Smooth muscle cell (in vitro differentiated cells): ENCODE results near the gene ADGRG7. TPM values are rescaled to one million over a fixed set of nuclear protein-coding genes. Genes with fewer than 3 reads are reported as not detected.

Source experiments
- DNase-seq: peaks from one replicate; lab custom pipeline; 2025; ENCODE audit not compliant: unreplicated experiment; lab: John Stamatoyannopoulos, UW
- H2AFZ ChIP-seq: fragments of 200-600 bp; sonication (generic); 2 replicates; pipeline ENCODE4 v1.6.0; 2016; ENCODE audit warnings: antibody characterized with exemption, low read depth, mild to moderate bottlenecking
- H3F3A ChIP-seq: fragments of 200-600 bp; sonication (generic); 2 replicates; pipeline ENCODE4 v1.6.0; 2017; ENCODE audit warnings: antibody characterized with exemption, low read depth
- H3K27ac ChIP-seq: fragments of 200-600 bp; sonication (generic); 2 replicates; pipeline ENCODE4 v1.5.1; 2016; ENCODE audit warnings: low read depth, mild to moderate bottlenecking
- H3K27me3 ChIP-seq: fragments of 200-600 bp; sonication (generic); 2 replicates; pipeline ENCODE4 v1.6.1; 2016; ENCODE audit warnings: low read depth, mild to moderate bottlenecking
- H3K36me3 ChIP-seq: fragments of 200-600 bp; sonication (generic); 2 replicates; pipeline ENCODE4 v1.5.1; 2016; ENCODE audit warnings: low read depth
- H3K4me1 ChIP-seq: fragments of 200-600 bp; sonication (generic); 2 replicates; pipeline ENCODE4 v1.5.1; 2016; ENCODE audit warnings: low read depth
- H3K4me2 ChIP-seq: fragments of 200-600 bp; sonication (generic); 2 replicates; pipeline ENCODE4 v1.6.0; 2016; ENCODE audit warnings: mild to moderate bottlenecking
- H3K4me3 ChIP-seq: fragments of 200-600 bp; sonication (generic); 2 replicates; pipeline ENCODE4 v1.5.1; 2016; ENCODE audit warnings: mild to moderate bottlenecking
- H3K79me2 ChIP-seq: fragments of 200-600 bp; sonication (generic); 2 replicates; pipeline ENCODE4 v1.6.0; 2016; ENCODE audit warnings: low read depth, mild to moderate bottlenecking
- H3K9ac ChIP-seq: fragments of 200-600 bp; sonication (generic); 2 replicates; pipeline ENCODE4 v1.6.0; 2016; ENCODE audit warnings: low read depth
- H3K9me3 ChIP-seq: fragments of 200-600 bp; sonication (generic); replicated peaks from 2 replicates; pipeline ENCODE4 v1.5.1; 2016; ENCODE audit warnings: low read depth
- H4K20me1 ChIP-seq: fragments of 200-600 bp; sonication (generic); 2 replicates; pipeline ENCODE4 v1.6.0; 2016; ENCODE audit warnings: low read depth
- CTCF ChIP-seq: fragments of 200-600 bp; sonication (generic); IDR thresholded peaks from 2 replicates; pipeline ENCODE4 v1.5.1; 2017; ENCODE audit warnings: borderline replicate concordance, mild to moderate bottlenecking, antibody characterized with exemption; ENCODE audit not compliant: insufficient read depth, poor library complexity, severe bottlenecking
- WGBS: methylation state at CpG from one replicate; pipeline ENCODE4 v1.1.7; 2016; ENCODE audit warnings: low lambda C conversion rate; 5-methylcytosine and 5-hydroxymethylcytosine counted together
- polyA plus RNA-seq: library from polyadenylated mRNA; unstranded; fragments of >200 nt; fragmentation: Nextera tagmentation; extraction: Ambion mirVana; gene quantifications from 2 replicates; pipeline ENCODE4 v1.2.1, GENCODE V29; 2016
- total RNA-seq: library from RNA; depleted of rRNA; stranded (reverse); fragments of >200 nt; gene quantifications from 2 replicates; pipeline ENCODE4 v1.2.3, GENCODE V29; 2014

ADGRG7 gene
- total and polyA plus RNA-seq, 2 experiments from 2014 or later = 0.04 TPM; not detected in 1

- H3K27ac ChIP-seq = no peak overlapping the region
- H3K36me3 ChIP-seq = no peaks in the 10 kb centered on the region
- no peaks in the 10 kb centered on the region for H3K79me2 ChIP-seq
- no peaks in the 10 kb centered on the region for H4K20me1 ChIP-seq
- peaks cover 31% of the 10 kb centered on the region for H3F3A ChIP-seq
- DNase-seq = no peak
- no peaks in the 10 kb centered on the region for H3K27me3 ChIP-seq
- no peak overlapping the region for H3K9ac ChIP-seq
- no peak overlapping the region for H2AFZ ChIP-seq
- no peak overlapping the region for H3K4me3 ChIP-seq
- TF ChIP-seq CTCF = no peak
- WGBS = 97% methylated on average over 3 of the region's 3 CpGs
- peaks cover 8% of the 10 kb centered on the region for H3K9me3 ChIP-seq
- H3K4me2 ChIP-seq = no peak overlapping the region
- H3K4me1 ChIP-seq = peaks cover 12% of the 10 kb centered on the region
These were observed 22.6 kb upstream of the ADGRG7 start for GRCh38 chr3:100586832-100587231.

GRCh38 chr3:100588251-100588650 is 21.1 kb upstream of the ADGRG7 start:
- H3K9ac ChIP-seq = no peak overlapping the region
- no peak for TF ChIP-seq CTCF
- no peak for DNase-seq
- no peaks in the 10 kb centered on the region for H3K27me3 ChIP-seq
- no peak overlapping the region for H3K27ac ChIP-seq
- peaks cover 27% of the 10 kb centered on the region for H3F3A ChIP-seq
- H3K79me2 ChIP-seq = no peaks in the 10 kb centered on the region
- no peak overlapping the region for H3K4me2 ChIP-seq
- no peak overlapping the region for H3K4me3 ChIP-seq
- H3K36me3 ChIP-seq = no peaks in the 10 kb centered on the region
- peaks cover 8% of the 10 kb centered on the region for H3K9me3 ChIP-seq
- peaks cover 12% of the 10 kb centered on the region for H3K4me1 ChIP-seq
- H2AFZ ChIP-seq = no peak overlapping the region
- no peaks in the 10 kb centered on the region for H4K20me1 ChIP-seq
- 95% methylated on average over 1 of the region's 1 CpG for WGBS

GRCh38 chr3:100590114-100590839 is 19.1 kb upstream of the ADGRG7 start:
- H3K9ac ChIP-seq = no peak overlapping the region
- H3K4me1 ChIP-seq = peaks cover 6% of the 10 kb centered on the region
- DNase-seq = peak; percentile 5
- peaks cover 20% of the 10 kb centered on the region for H3F3A ChIP-seq
- no peaks in the 10 kb centered on the region for H3K36me3 ChIP-seq
- peak overlapping the region; percentile 81 for H3K4me2 ChIP-seq
- H2AFZ ChIP-seq = peak overlapping the region; percentile 36
- no peaks in the 10 kb centered on the region for H4K20me1 ChIP-seq
- TF ChIP-seq CTCF = peak; percentile 91
- peaks cover 8% of the 10 kb centered on the region for H3K9me3 ChIP-seq
- no peaks in the 10 kb centered on the region for H3K27me3 ChIP-seq
- H3K27ac ChIP-seq = peak overlapping the region; percentile 35
- 32% methylated on average over 10 of the region's 10 CpGs for WGBS
- H3K4me3 ChIP-seq = peak overlapping the region; percentile 33
- H3K79me2 ChIP-seq = no peaks in the 10 kb centered on the region

GRCh38 chr3:100590840-100591147 is 18.6 kb upstream of the ADGRG7 start:
- no peak for DNase-seq
- no peak overlapping the region for H2AFZ ChIP-seq
- no peaks in the 10 kb centered on the region for H3K79me2 ChIP-seq
- no peak overlapping the region for H3K27ac ChIP-seq
- H3F3A ChIP-seq = peaks cover 15% of the 10 kb centered on the region
- H3K9ac ChIP-seq = no peak overlapping the region
- H4K20me1 ChIP-seq = no peaks in the 10 kb centered on the region
- WGBS = 26% methylated on average over 1 of the region's 1 CpG
- no peak overlapping the region for H3K4me2 ChIP-seq
- no peak overlapping the region for H3K4me3 ChIP-seq
- H3K27me3 ChIP-seq = no peaks in the 10 kb centered on the region
- peaks cover 6% of the 10 kb centered on the region for H3K4me1 ChIP-seq
- TF ChIP-seq CTCF = no peak
- H3K36me3 ChIP-seq = no peaks in the 10 kb centered on the region
- H3K9me3 ChIP-seq = peaks cover 5% of the 10 kb centered on the region
